ENCODE data around the gene CAMKK2.
A peak's percentile ranks its signal among the peaks of the same experiment; 100 is the strongest.

CAMKK2 gene

GRCh38 chr12:121232977-121233627 lies 63.4 kb downstream of the CAMKK2 start:
- Histone ChIP-seq H2AFZ (ENCODE audit: low read depth, low read length) (no peak overlapping the region), H3K79me2 (ENCODE audit: insufficient read depth, low read length) (no peaks in the 10 kb centered on the region), H3K9me3 (ENCODE audit: insufficient read depth, low read length, severe bottlenecking) (no peaks in the 10 kb centered on the region), H3K4me2 (ENCODE audit: insufficient read depth, low read length) (no peak overlapping the region), H3K4me3 (ENCODE audit: low read depth in 1 of 2, low read length in 2 of 2) (no peak overlapping the region), H3K27me3 (ENCODE audit: insufficient read depth, low read length, poor library complexity) (no peaks in the 10 kb centered on the region), H3K4me1 (ENCODE audit: insufficient read depth, low read length) (no peaks in the 10 kb centered on the region), H3K9ac (ENCODE audit: low read depth, low read length) (no peak overlapping the region), H3K36me3 (ENCODE audit: insufficient read depth, low read length) (peaks cover 45% of the 10 kb centered on the region), H3K27ac (ENCODE audit: low read length) (no peak overlapping the region), H4K20me1 (ENCODE audit: insufficient read depth, low read length) (no peaks in the 10 kb centered on the region)
- DNase-seq (no peak), ATAC-seq (ENCODE audit: insufficient read depth, low read depth) (no peak)
- no peak for TF ChIP-seq CTCF (IDR thresholded peaks at IDR 0.05; ENCODE audit: borderline replicate concordance, extremely low read depth, low read length, poor library complexity, severe bottlenecking)

GRCh38 chr12:121232163-121232562 lies 64.3 kb downstream of the CAMKK2 start:
- Histone ChIP-seq H3K36me3 (ENCODE audit: insufficient read depth, low read length) (peaks cover 36% of the 10 kb centered on the region), H3K9ac (ENCODE audit: low read depth, low read length) (no peak overlapping the region)
- TF ChIP-seq EZH2 (IDR thresholded peaks at IDR 0.05; ENCODE audit: borderline replicate concordance, low read depth, low read length, severe bottlenecking) (no peak), CTCF (IDR thresholded peaks at IDR 0.05; ENCODE audit: borderline replicate concordance, extremely low read depth, low read length, poor library complexity, severe bottlenecking) (no peak)

GRCh38 chr12:121230538-121230907 lies 66.0 kb downstream of the CAMKK2 start:
- Histone ChIP-seq H3K79me2 (ENCODE audit: insufficient read depth, low read length) (no peaks in the 10 kb centered on the region), H3K27ac (ENCODE audit: low read length) (no peak overlapping the region), H2AFZ (ENCODE audit: low read depth, low read length) (no peak overlapping the region), H3K4me3 (ENCODE audit: low read depth in 1 of 2, low read length in 2 of 2) (no peak overlapping the region), H3K27me3 (ENCODE audit: insufficient read depth, low read length, poor library complexity) (no peaks in the 10 kb centered on the region), H3K9ac (ENCODE audit: low read depth, low read length) (no peak overlapping the region), H3K4me2 (ENCODE audit: insufficient read depth, low read length) (no peak overlapping the region), H3K4me1 (ENCODE audit: insufficient read depth, low read length) (no peaks in the 10 kb centered on the region), H3K9me3 (ENCODE audit: insufficient read depth, low read length, severe bottlenecking) (no peaks in the 10 kb centered on the region), H4K20me1 (ENCODE audit: insufficient read depth, low read length) (no peaks in the 10 kb centered on the region), H3K36me3 (ENCODE audit: insufficient read depth, low read length) (peaks cover 27% of the 10 kb centered on the region)
- DNase-seq (no peak), ATAC-seq (ENCODE audit: insufficient read depth, low read depth) (peak; percentile 10; the same call in 1 of the 3 replicates)
- TF ChIP-seq EZH2 (IDR thresholded peaks at IDR 0.05; ENCODE audit: borderline replicate concordance, low read depth, low read length, severe bottlenecking) (no peak), CTCF (IDR thresholded peaks at IDR 0.05; ENCODE audit: borderline replicate concordance, extremely low read depth, low read length, poor library complexity, severe bottlenecking) (no peak)

More at GRCh38 chr12:121232163-121232562, 64.3 kb downstream of the CAMKK2 start:
- Histone ChIP-seq H3K4me1 (ENCODE audit: insufficient read depth, low read length) (no peaks in the 10 kb centered on the region), H2AFZ (ENCODE audit: low read depth, low read length) (no peak overlapping the region), H3K27me3 (ENCODE audit: insufficient read depth, low read length, poor library complexity) (no peaks in the 10 kb centered on the region), H3K27ac (ENCODE audit: low read length) (no peak overlapping the region), H3K9me3 (ENCODE audit: insufficient read depth, low read length, severe bottlenecking) (no peaks in the 10 kb centered on the region), H3K4me3 (ENCODE audit: low read depth in 1 of 2, low read length in 2 of 2) (no peak overlapping the region), H3K4me2 (ENCODE audit: insufficient read depth, low read length) (no peak overlapping the region), H3K79me2 (ENCODE audit: insufficient read depth, low read length) (no peaks in the 10 kb centered on the region), H4K20me1 (ENCODE audit: insufficient read depth, low read length) (no peaks in the 10 kb centered on the region)
- no peak for DNase-seq
- no peak for ATAC-seq (ENCODE audit: insufficient read depth, low read depth)

Data from DND-41 (cell line).